Dermis microvascular lymphatic vessel endothelial cell (primary cell): Measurements from ENCODE around the gene MRPL55. TPM values are rescaled to one million over a fixed set of nuclear protein-coding genes. Genes with fewer than 3 reads are reported as not detected.

Source experiments
- DNase-seq, 2 donors: peaks; one replicate each; pipeline versions ENCODE4 v3.0.0 to v3.0.0-alpha.2; 2010; ENCODE audit warnings: low read depth in 2 of 2
- total RNA-seq: library from RNA; depleted of rRNA; stranded (reverse); fragments of >200 nt; gene quantifications from 2 replicates; pipeline ENCODE4 v1.2.1, GENCODE V29; 2014

MRPL55 gene
- total RNA-seq, 1 donor from 2014 or later: 47.0 TPM

GRCh38 chr1:228148196-228148861 is 39.2 kb upstream of the MRPL55 start:
- peak in 1 of 2 donors; percentile 43 for DNase-seq

- no peak for DNase-seq
These were observed 38.7 kb upstream of the MRPL55 start for GRCh38 chr1:228147768-228148167.

- no peak for DNase-seq
These were observed 38.1 kb upstream of the MRPL55 start for GRCh38 chr1:228147151-228147693.

- DNase-seq: no peak
These were observed 37.5 kb upstream of the MRPL55 start for GRCh38 chr1:228146417-228147150.

- DNase-seq: no peak
These were observed 36.6 kb upstream of the MRPL55 start for GRCh38 chr1:228145463-228146416.

- DNase-seq: no peak
These were observed 35.9 kb upstream of the MRPL55 start for GRCh38 chr1:228144993-228145343.

GRCh38 chr1:228144193-228144992 is 35.3 kb upstream of the MRPL55 start:
- DNase-seq: no peak

GRCh38 chr1:228143480-228144192 is 34.5 kb upstream of the MRPL55 start:
- no peak for DNase-seq

GRCh38 chr1:228142701-228143136 is 33.6 kb upstream of the MRPL55 start:
- DNase-seq: no peak

GRCh38 chr1:228142155-228142691 is 33.1 kb upstream of the MRPL55 start:
- no peak for DNase-seq

- DNase-seq: peak in 1 of 2 donors; percentile 47
These were observed 32.3 kb upstream of the MRPL55 start for GRCh38 chr1:228141226-228142044.

- no peak for DNase-seq
These were observed 31.7 kb upstream of the MRPL55 start for GRCh38 chr1:228140724-228141225.

- peak; percentile 98 to 100 for DNase-seq
These were observed 31.0 kb upstream of the MRPL55 start, which contains the start of gene GUK1 for GRCh38 chr1:228139931-228140723. GUK1 (plus strand) TSS chr1:228140279; CDS start chr1:228140303, 24 bp downstream.

GRCh38 chr1:228139406-228139930 is 30.4 kb upstream of the MRPL55 start:
- DNase-seq: no peak

- DNase-seq: no peak
These were observed 27.8 kb upstream of the MRPL55 start for GRCh38 chr1:228136901-228137300.

- no peak for DNase-seq
These were observed 25.5 kb upstream of the MRPL55 start for GRCh38 chr1:228134591-228134990.

- DNase-seq: no peak
These were observed 22.7 kb upstream of the MRPL55 start for GRCh38 chr1:228131766-228132165.

GRCh38 chr1:228125185-228125584 is 16.1 kb upstream of the MRPL55 start:
- no peak for DNase-seq
